ENCODE results near the gene TNFRSF9. TPM values are rescaled to one million over a fixed set of nuclear protein-coding genes. Genes with fewer than 3 reads are reported as not detected.
A peak's percentile ranks its signal among the peaks of the same experiment; 100 is the strongest.

Gene TNFRSF9
- polyA plus RNA-seq, 1 donor (not counting 4 experiments of a cell fraction or from before 2014, with no cell fraction given), result not detected

GRCh38 chr1:7915826-7916500 lies 24.7 kb downstream of the TNFRSF9 start:
- no peaks in the 10 kb centered on the region for H4K20me1 ChIP-seq (ENCODE audit: control insufficient read depth, extremely low read depth, insufficient read depth, low read length)
- H3K27me3 ChIP-seq (ENCODE audit: control insufficient read depth, extremely low read depth, insufficient read depth, low read length), result no peaks in the 10 kb centered on the region
- DNase-seq (ENCODE audit: low read depth, low spot score) (no peak), FAIRE-seq (no peak)
- H2AFZ ChIP-seq (ENCODE audit: control insufficient read depth, low read length), result no peak overlapping the region
- no peaks in the 10 kb centered on the region for H3K9me1 ChIP-seq (ENCODE audit: control insufficient read depth, extremely low read depth, insufficient read depth, low read length)
- dilution Hi-C loops (cut with MboI; ENCODE audit: extremely low pct_ligation_motif_present, low sequenced_read_pairs), result no loop called here
- TF ChIP-seq CTCF (optimal IDR thresholded peaks at IDR 0.05 in 1 of 3, IDR thresholded peaks at IDR 0.05 in 1 of 3, conservative IDR thresholded peaks at IDR 0.05 in 1 of 3; ENCODE audit: extremely low read depth in 1 of 3, insufficient read depth in 2 of 3, low read length in 3 of 3), result no peak
- no peak for TF ChIP-seq EZH2 (IDR thresholded peaks at IDR 0.05; ENCODE audit: low read length)
- no peaks in the 10 kb centered on the region for H3K79me2 ChIP-seq (ENCODE audit: control insufficient read depth, insufficient read depth, low read length)
- no peak overlapping the region for H3K4me3 ChIP-seq (ENCODE audit: control insufficient read depth in 2 of 3, extremely low read depth in 1 of 3, insufficient read depth in 2 of 3, low read depth in 1 of 3, low read length in 3 of 3)
- H3K4me1 ChIP-seq (ENCODE audit: control insufficient read depth, extremely low read depth, insufficient read depth, low read length), result peaks cover 3% of the 10 kb centered on the region
- no peak overlapping the region for H3K27ac ChIP-seq (ENCODE audit: control insufficient read depth, insufficient read depth, low read length)
- H3K4me2 ChIP-seq (ENCODE audit: control insufficient read depth, extremely low read depth, insufficient read depth, low read depth, low read length), result no peak overlapping the region
- H3K36me3 ChIP-seq (ENCODE audit: control insufficient read depth in 2 of 2, extremely low read depth in 1 of 2, insufficient read depth in 2 of 2, low read length in 2 of 2), result no peaks in the 10 kb centered on the region
- no peaks in the 10 kb centered on the region for H3K9me3 ChIP-seq (ENCODE audit: control insufficient read depth, low read depth, low read length)
- no peak overlapping the region for H3K9ac ChIP-seq (ENCODE audit: control insufficient read depth, extremely low read depth, insufficient read depth, low read length)

- FAIRE-seq (peak; percentile 5), DNase-seq (ENCODE audit: low read depth, low spot score) (no peak)
- peak overlapping the region in 1 of 3 experiments; percentile 22 for H3K4me3 ChIP-seq (ENCODE audit: control insufficient read depth in 2 of 3, extremely low read depth in 1 of 3, insufficient read depth in 2 of 3, low read depth in 1 of 3, low read length in 3 of 3)
- peaks cover 3% of the 10 kb centered on the region for H3K4me1 ChIP-seq (ENCODE audit: control insufficient read depth, extremely low read depth, insufficient read depth, low read length)
- H3K9me1 ChIP-seq (ENCODE audit: control insufficient read depth, extremely low read depth, insufficient read depth, low read length), result no peaks in the 10 kb centered on the region
- H3K9ac ChIP-seq (ENCODE audit: control insufficient read depth, extremely low read depth, insufficient read depth, low read length), result no peak overlapping the region
- H3K27ac ChIP-seq (ENCODE audit: control insufficient read depth, insufficient read depth, low read length), result no peak overlapping the region
- no peaks in the 10 kb centered on the region for H4K20me1 ChIP-seq (ENCODE audit: control insufficient read depth, extremely low read depth, insufficient read depth, low read length)
- H3K4me2 ChIP-seq (ENCODE audit: control insufficient read depth, extremely low read depth, insufficient read depth, low read depth, low read length), result peak overlapping the region; percentile 9
- peak overlapping the region; percentile 2 for H2AFZ ChIP-seq (ENCODE audit: control insufficient read depth, low read length)
- no peaks in the 10 kb centered on the region for H3K27me3 ChIP-seq (ENCODE audit: control insufficient read depth, extremely low read depth, insufficient read depth, low read length)
- dilution Hi-C loops (cut with MboI; ENCODE audit: extremely low pct_ligation_motif_present, low sequenced_read_pairs), result no loop called here
- TF ChIP-seq CTCF (optimal IDR thresholded peaks at IDR 0.05 in 1 of 3, IDR thresholded peaks at IDR 0.05 in 1 of 3, conservative IDR thresholded peaks at IDR 0.05 in 1 of 3; ENCODE audit: extremely low read depth in 1 of 3, insufficient read depth in 2 of 3, low read length in 3 of 3) (no peak), EZH2 (IDR thresholded peaks at IDR 0.05; ENCODE audit: low read length) (no peak)
- H3K36me3 ChIP-seq (ENCODE audit: control insufficient read depth in 2 of 2, extremely low read depth in 1 of 2, insufficient read depth in 2 of 2, low read length in 2 of 2), result no peaks in the 10 kb centered on the region
- H3K9me3 ChIP-seq (ENCODE audit: control insufficient read depth, low read depth, low read length), result no peaks in the 10 kb centered on the region
- no peaks in the 10 kb centered on the region for H3K79me2 ChIP-seq (ENCODE audit: control insufficient read depth, insufficient read depth, low read length)
These were observed 27.7 kb downstream of the TNFRSF9 start for GRCh38 chr1:7912743-7913557.

Data from keratinocyte (primary cell).